HFFc6 (cell line): ENCODE data around the gene AACS. TPM values are rescaled to one million over a fixed set of nuclear protein-coding genes. Genes with fewer than 3 reads are reported as not detected.

ENCODE experiments used
- DNase-seq: peaks from one replicate; pipeline ENCODE4 v3.0.0-alpha.2; 2018
- H3K27ac Mint-ChIP-seq: 2 replicates; pipeline ENCODE4 v1.8.0; 2020; ENCODE audit warnings: mild to moderate bottlenecking, mixed read lengths
- H3K27me3 Mint-ChIP-seq: 2 replicates; pipeline ENCODE4 v1.8.0; 2021; ENCODE audit warnings: mild to moderate bottlenecking, moderate library complexity, mixed read lengths; ENCODE audit not compliant: insufficient read depth
- H3K36me3 Mint-ChIP-seq: 2 replicates; pipeline ENCODE4 v1.8.0; 2021; ENCODE audit warnings: low read depth, mixed read lengths
- H3K4me1 Mint-ChIP-seq: 2 replicates; pipeline ENCODE4 v1.8.0; 2020; ENCODE audit warnings: low read depth, mixed read lengths
- H3K4me3 Mint-ChIP-seq: 2 replicates; pipeline ENCODE4 v1.8.0; 2020; ENCODE audit warnings: mild to moderate bottlenecking, moderate library complexity, mixed read lengths
- H3K9me3 Mint-ChIP-seq: 2 replicates; pipeline ENCODE4 v1.8.0; 2020; ENCODE audit warnings: mild to moderate bottlenecking, mixed read lengths
- CTCF ChIP-seq: fragments of 200-600 bp; sonication (generic); IDR thresholded peaks from 2 replicates; pipeline ENCODE4 v1.5.0; 2021; ENCODE audit warnings: antibody characterized with exemption, mild to moderate bottlenecking
- total RNA-seq, 6 experiments: library from RNA; stranded (reverse); fragmentation: NEBNext Ultra II Directional; extraction: Animal tissue kit (Norgen Biotek cat#: 25700); gene quantifications; 2 replicates in 1 of 6; 3 replicates in 5 of 6; pipeline ENCODE4 v1.2.3, GENCODE V29; 2021

The AACS gene
- total RNA-seq, 6 experiments from 2014 or later, result 21.6 to 29.5 (median 24.2) TPM

GRCh38 chr12:125151284-125151683 is 86.0 kb downstream of the AACS start:
- DNase-seq, result no peak
- H3K4me3 Mint-ChIP-seq, result no peak overlapping the region
- TF ChIP-seq CTCF, result no peak
- H3K36me3 Mint-ChIP-seq, result no peaks in the 10 kb centered on the region
- H3K9me3 Mint-ChIP-seq, result no peaks in the 10 kb centered on the region
- no peak overlapping the region for H3K27ac Mint-ChIP-seq
- peaks cover 12% of the 10 kb centered on the region; the same call in 1 of the 2 replicates for H3K27me3 Mint-ChIP-seq
- no peaks in the 10 kb centered on the region for H3K4me1 Mint-ChIP-seq

- Mint-ChIP-seq H3K4me1 (no peaks in the 10 kb centered on the region), H3K9me3 (peaks cover under 1% of the 10 kb centered on the region; the same call in 1 of the 2 replicates), H3K36me3 (no peaks in the 10 kb centered on the region), H3K27ac (no peak overlapping the region), H3K27me3 (peaks cover 12% of the 10 kb centered on the region; the same call in 1 of the 2 replicates), H3K4me3 (no peak overlapping the region)
- TF ChIP-seq CTCF, result no peak
- DNase-seq, result no peak
Measured at GRCh38 chr12:125152463-125152862, 87.2 kb downstream of the AACS start.

- no peaks in the 10 kb centered on the region for H3K36me3 Mint-ChIP-seq
- no peak overlapping the region for H3K4me3 Mint-ChIP-seq
- peaks cover 12% of the 10 kb centered on the region for H3K27me3 Mint-ChIP-seq
- H3K4me1 Mint-ChIP-seq, result no peaks in the 10 kb centered on the region
- no peak for TF ChIP-seq CTCF
- DNase-seq, result no peak
- peaks cover 4% of the 10 kb centered on the region; the same call in 1 of the 2 replicates for H3K9me3 Mint-ChIP-seq
- no peak overlapping the region for H3K27ac Mint-ChIP-seq
Measured at GRCh38 chr12:125155366-125155765, 90.1 kb downstream of the AACS start.

GRCh38 chr12:125157177-125157576 is 91.9 kb downstream of the AACS start:
- Mint-ChIP-seq H3K27ac (no peak overlapping the region), H3K36me3 (no peaks in the 10 kb centered on the region), H3K4me3 (no peak overlapping the region), H3K4me1 (peaks cover 10% of the 10 kb centered on the region), H3K9me3 (peaks cover 4% of the 10 kb centered on the region; the same call in 1 of the 2 replicates), H3K27me3 (peaks cover 8% of the 10 kb centered on the region)
- DNase-seq, result no peak
- no peak for TF ChIP-seq CTCF

- Mint-ChIP-seq H3K27me3 (peaks cover 10% of the 10 kb centered on the region), H3K4me3 (no peak overlapping the region), H3K36me3 (no peaks in the 10 kb centered on the region), H3K27ac (no peak overlapping the region), H3K9me3 (peaks cover 4% of the 10 kb centered on the region; the same call in 1 of the 2 replicates), H3K4me1 (peaks cover 10% of the 10 kb centered on the region)
- no peak for TF ChIP-seq CTCF
- no peak for DNase-seq
Measured at GRCh38 chr12:125159702-125160101, 94.5 kb downstream of the AACS start.
